K562 (cell line): ENCODE data around the gene CARM1. TPM values are rescaled to one million over a fixed set of nuclear protein-coding genes. Genes with fewer than 3 reads are reported as not detected.

Source experiments
- ATAC-seq: fragments of 200-7000 bp; cut with Tn5 transposase; 3 replicates; pipeline ENCODE4 v1.9.1; 2020; ENCODE audit warnings: moderate library complexity
- BruUV-seq: library from RNA; stranded (reverse); fragments of 400-500 nt; replicated peaks from 2 replicates; lab custom pipeline; 2021; lab: Mats Ljungman, UMichigan
- CTCF ChIA-PET: fragments of 300-600 bp; formaldehyde crosslinking; extraction: SDS; loops from one replicate; lab custom pipeline; 2021; ENCODE audit warnings: low intra/inter-chr PET ratio; lab: Yijun Ruan, JAX
- POLR2A ChIA-PET: fragments of 300-600, 350-650 bp; sonication (Branson Sonifier 250); formaldehyde crosslinking; extraction: SDS; loops from one replicate; lab custom pipeline; 2021; ENCODE audit warnings: antibody characterized with exemption, inconsistent platforms; lab: Yijun Ruan, JAX
- DNase-seq, 4 experiments: peaks; one replicate each; pipeline versions ENCODE4 v3.0.0 to v3.0.0-alpha.2; 2011 to 2018; ENCODE audit warnings: low spot score in 3 of 4, mixed read lengths in 3 of 4; ENCODE audit errors: extremely low read depth in 1 of 4
- FAIRE-seq: peaks from 2 replicates; lab custom pipeline; 2011; peaks lifted over from hg19 to GRCh38; lab: Jason Lieb, UNC
- H2AFZ ChIP-seq: 2 replicates; pipeline ENCODE4 v1.6.0; 2011; ENCODE audit warnings: low read depth, low read length, control low read depth, inconsistent platforms
- H3K27ac ChIP-seq: fragments of 200-600 bp; 3 replicates; pipeline ENCODE4 v1.8.0; 2011; ENCODE audit warnings: low read depth, mild to moderate bottlenecking, control low read depth, inconsistent platforms, low read length, moderate library complexity, mixed read lengths; ENCODE audit errors: extremely low read depth
- H3K27me3 ChIP-seq, 2 experiments: fragments of 300-600 bp in 1 of 2; 2 replicates in 1 of 2; 3 replicates in 1 of 2; pipeline versions ENCODE4 v1.6.0 to v1.8.0; 2011; ENCODE audit warnings: inconsistent platforms in 2 of 2, low read length in 2 of 2, mild to moderate bottlenecking in 1 of 2, mixed read lengths in 1 of 2, moderate library complexity in 1 of 2; ENCODE audit not compliant: control insufficient read depth in 2 of 2, insufficient read depth in 2 of 2
- H3K36me3 ChIP-seq: fragments of 300-600 bp; 3 replicates; pipeline ENCODE4 v1.8.0; 2011; ENCODE audit warnings: mild to moderate bottlenecking, low read length, inconsistent platforms; ENCODE audit not compliant: control insufficient read depth, insufficient read depth
- H3K4me1 ChIP-seq, 2 experiments: fragments of 200-600 bp in 1 of 2; replicated peaks in 1 of 2; 2 replicates in 1 of 2; 3 replicates in 1 of 2; pipeline versions ENCODE4 v1.5.1 to v1.8.0; 2011; ENCODE audit warnings: inconsistent platforms in 2 of 2, low read length in 2 of 2, mild to moderate bottlenecking in 1 of 2, mixed read lengths in 1 of 2, moderate library complexity in 1 of 2; ENCODE audit not compliant: control insufficient read depth in 2 of 2, insufficient read depth in 2 of 2
- H3K4me2 ChIP-seq: 2 replicates; pipeline ENCODE4 v1.6.1; 2011; ENCODE audit warnings: low read length, control low read depth, inconsistent platforms, mixed read lengths; ENCODE audit not compliant: insufficient read depth
- H3K4me3 ChIP-seq: fragments of 200-600 bp; sonication (generic), shearing (Covaris generic); 2 replicates; pipeline ENCODE4 v1.5.1; 2016; ENCODE audit warnings: control low read depth, inconsistent platforms
- H3K79me2 ChIP-seq: fragments of 200-600 bp; 3 replicates; pipeline ENCODE4 v1.8.0; 2011; ENCODE audit warnings: low read length, inconsistent platforms; ENCODE audit not compliant: control insufficient read depth, insufficient read depth
- H3K9ac ChIP-seq, 2 experiments: 2 replicates each; pipeline versions ENCODE4 v1.6.0 to v1.6.1; 2011; ENCODE audit warnings: low read depth in 2 of 2, low read length in 2 of 2, control low read depth in 1 of 2, inconsistent platforms in 1 of 2, mild to moderate bottlenecking in 1 of 2, mixed read lengths in 1 of 2; ENCODE audit not compliant: insufficient read depth in 1 of 2
- H3K9me1 ChIP-seq: one replicate; pipeline ENCODE4 v1.6.0; 2011; ENCODE audit warnings: inconsistent platforms, mild to moderate bottlenecking, low read length, moderate library complexity; ENCODE audit not compliant: control insufficient read depth, insufficient read depth
- H3K9me3 ChIP-seq: replicated peaks from 2 replicates; pipeline ENCODE4 v1.5.1; 2011; ENCODE audit warnings: low read depth, low read length, inconsistent platforms; ENCODE audit not compliant: control insufficient read depth, insufficient read depth
- H4K20me1 ChIP-seq: replicated peaks from 2 replicates; pipeline ENCODE4 v1.6.1; 2011; ENCODE audit warnings: low read length, inconsistent platforms, mixed read lengths; ENCODE audit not compliant: control insufficient read depth, insufficient read depth
- CBX3 ChIP-seq, 2 experiments: IDR thresholded peaks; 1 replicate in 1 of 2; 2 replicates in 1 of 2; pipeline ENCODE4 v1.6.1; 2012; ENCODE audit warnings: inconsistent platforms in 2 of 2, low read length in 2 of 2, borderline replicate concordance in 1 of 2, control low read depth in 1 of 2
- E4F1 ChIP-seq: fragments of 250-450 bp; sonication (Bioruptor Pico); IDR thresholded peaks from 2 replicates; pipeline ENCODE4 v1.5.0; 2021; ENCODE audit warnings: mild to moderate bottlenecking, borderline replicate concordance
- POLR2AphosphoS2 ChIP-seq: IDR thresholded peaks from 2 replicates; pipeline ENCODE4 v1.6.1; 2012; ENCODE audit warnings: low read length, improper control_type of control experiment
- RBM39 ChIP-seq: fragments of 200-400 bp; formaldehyde crosslinking; optimal IDR thresholded peaks from 2 replicates; pipeline ENCODE3; 2018; ENCODE audit warnings: low read depth, low read length
- ZNF384 ChIP-seq: IDR thresholded peaks from 2 replicates; pipeline ENCODE4 v1.6.1; 2012; ENCODE audit warnings: low read depth, low read length, improper control_type of control experiment
- ZNF436 ChIP-seq: fragments of 250-450, 450-650 bp; sonication (Bioruptor Pico); formaldehyde crosslinking; IDR thresholded peaks from 2 replicates; pipeline ENCODE4 v1.7.0; 2020; ENCODE audit warnings: mild to moderate bottlenecking
- WGBS: fragments of 100-300 bp; shearing (Covaris generic); methylation state at CpG from one replicate; pipeline ENCODE4 v1.1.6; 2016; ENCODE audit warnings: low coverage, mixed read lengths; ENCODE audit not compliant: insufficient coverage; ENCODE audit errors: missing lambda C conversion rate; 5-methylcytosine and 5-hydroxymethylcytosine counted together
- in situ Hi-C: fragments of 300-500 bp; cut with MboI; formaldehyde crosslinking; loops from 4 replicates; pipeline ENCODE4 v1.15.0; 2018; ENCODE audit warnings: inconsistent platforms, mixed read lengths
- intact Hi-C: fragments of 100-400 bp; cut with micrococcal nuclease; formaldehyde crosslinking; loops from 2 replicates; pipeline ENCODE4 v1.14.2; 2022
- polyA plus RNA-seq, 8 experiments: library from polyadenylated mRNA; depleted of rRNA in 4 of 8; stranded (reverse) in 5 of 8; unstranded in 3 of 8; fragments of >200 nt; fragmentation: Nextera tagmentation in 2 of 8; fragmentation: Illumina TruSeq in 1 of 8; extraction: Ambion mirVana in 2 of 8; extraction: Trizol in 1 of 8; gene quantifications; 2 replicates each; pipeline versions ENCODE4 v1.2.1 to v1.2.3, GENCODE V29; 2011 to 2014; ENCODE audit warnings: inconsistent platforms in 1 of 8, missing spikeins in 1 of 8
- total RNA-seq, 7 experiments: library from RNA; depleted of rRNA in 6 of 7; stranded (reverse); fragments of >200 nt in 6 of 7; fragmentation: Illumina TruSeq in 2 of 7; extraction: Trizol in 2 of 7; gene quantifications; 2 replicates each; pipeline versions ENCODE4 v1.2.1 to v1.2.3, GENCODE V29; 2011 to 2021; ENCODE audit warnings: low replicate concordance in 1 of 7
- TF ChIP-seq, protein P1 (sequence below): fragments of 450-650 bp; formaldehyde crosslinking; IDR thresholded peaks from 2 replicates; pipeline ENCODE4 v1.4.0; 2022; ENCODE audit warnings: missing genetic modification characterization
- TF ChIP-seq, protein P2 (sequence below), 2 experiments: fragments of 450-650 bp; IDR thresholded peaks; 2 replicates each; pipeline ENCODE4 v1.6.1; 2018; ENCODE audit warnings: mild to moderate bottlenecking in 2 of 2, low read depth in 1 of 2; ENCODE audit not compliant: partially characterized antibody in 2 of 2
- TF ChIP-seq, protein P3 (sequence below): IDR thresholded peaks from 3 replicates; pipeline ENCODE4 v1.6.1; 2011; ENCODE audit warnings: borderline replicate concordance, mild to moderate bottlenecking; ENCODE audit not compliant: insufficient read length, insufficient read depth

Gene CARM1
- total and polyA plus RNA-seq, 9 of the 15 experiments (the other 6 are each of a cell fraction or from before 2014, with no cell fraction given) = 0.36 to 86.0 (median 29.7) TPM

GRCh38 chr19:10960314-10961072 lies 89.1 kb downstream of the CARM1 start, which contains the start of gene SMARCA4:
SMARCA4 (plus strand) TSS chr19:10961030; CDS start chr19:10984152, 23,122 bp downstream.
- H3K27ac ChIP-seq = peak within 1 kb of the TSS; percentile 94
- H3K27me3 ChIP-seq = no peaks in the 10 kb centered on the region
- ChIA-PET CTCF (no interaction called here), POLR2A (interaction anchor here (0.6 to 1.5 kb wide), 5 partner anchors 10 to 231 kb away, joined by 3 to 5 read pairs (median 3); no protein-coding TSS in a partner anchor)
- H3K4me1 ChIP-seq = peaks cover 15 to 23% of the 10 kb centered on the region in 2 experiments; a peak in 4 of 5 replicates
- H2AFZ ChIP-seq = peak within 1 kb of the TSS; percentile 93
- no peaks in the 10 kb centered on the region for H3K9me3 ChIP-seq
- peak within 1 kb of the TSS; percentile 90 for H3K4me2 ChIP-seq
- H3K9ac ChIP-seq = peak within 1 kb of the TSS; percentile 96 to 100
- TSS peak; percentile 97 for BruUV-seq
- peaks cover 57% of the 10 kb centered on the region for H3K79me2 ChIP-seq
- in situ Hi-C loops (no loop called here), intact Hi-C loops (no loop called here)
- peaks cover 15% of the 10 kb centered on the region; the same call in 2 of the 3 replicates for H3K36me3 ChIP-seq
- 0% methylated on average over 61 of the region's 100 CpGs for WGBS
- peaks cover 8% of the 10 kb centered on the region for H4K20me1 ChIP-seq
- FAIRE-seq (peak; percentile 94), DNase-seq (peak; percentile 98 to 99 (median 99)), ATAC-seq (peak; percentile 90)
- peak within 1 kb of the TSS; percentile 99 for H3K4me3 ChIP-seq
- H3K9me1 ChIP-seq = peaks cover 4% of the 10 kb centered on the region
- TF ChIP-seq, protein P1, sequence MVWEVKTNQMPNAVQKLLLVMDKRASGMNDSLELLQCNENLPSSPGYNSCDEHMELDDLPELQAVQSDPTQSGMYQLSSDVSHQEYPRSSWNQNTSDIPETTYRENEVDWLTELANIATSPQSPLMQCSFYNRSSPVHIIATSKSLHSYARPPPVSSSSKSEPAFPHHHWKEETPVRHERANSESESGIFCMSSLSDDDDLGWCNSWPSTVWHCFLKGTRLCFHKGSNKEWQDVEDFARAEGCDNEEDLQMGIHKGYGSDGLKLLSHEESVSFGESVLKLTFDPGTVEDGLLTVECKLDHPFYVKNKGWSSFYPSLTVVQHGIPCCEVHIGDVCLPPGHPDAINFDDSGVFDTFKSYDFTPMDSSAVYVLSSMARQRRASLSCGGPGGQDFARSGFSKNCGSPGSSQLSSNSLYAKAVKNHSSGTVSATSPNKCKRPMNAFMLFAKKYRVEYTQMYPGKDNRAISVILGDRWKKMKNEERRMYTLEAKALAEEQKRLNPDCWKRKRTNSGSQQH (CRISPR knock-in tag) = no peak
- TF ChIP-seq, protein P2, sequence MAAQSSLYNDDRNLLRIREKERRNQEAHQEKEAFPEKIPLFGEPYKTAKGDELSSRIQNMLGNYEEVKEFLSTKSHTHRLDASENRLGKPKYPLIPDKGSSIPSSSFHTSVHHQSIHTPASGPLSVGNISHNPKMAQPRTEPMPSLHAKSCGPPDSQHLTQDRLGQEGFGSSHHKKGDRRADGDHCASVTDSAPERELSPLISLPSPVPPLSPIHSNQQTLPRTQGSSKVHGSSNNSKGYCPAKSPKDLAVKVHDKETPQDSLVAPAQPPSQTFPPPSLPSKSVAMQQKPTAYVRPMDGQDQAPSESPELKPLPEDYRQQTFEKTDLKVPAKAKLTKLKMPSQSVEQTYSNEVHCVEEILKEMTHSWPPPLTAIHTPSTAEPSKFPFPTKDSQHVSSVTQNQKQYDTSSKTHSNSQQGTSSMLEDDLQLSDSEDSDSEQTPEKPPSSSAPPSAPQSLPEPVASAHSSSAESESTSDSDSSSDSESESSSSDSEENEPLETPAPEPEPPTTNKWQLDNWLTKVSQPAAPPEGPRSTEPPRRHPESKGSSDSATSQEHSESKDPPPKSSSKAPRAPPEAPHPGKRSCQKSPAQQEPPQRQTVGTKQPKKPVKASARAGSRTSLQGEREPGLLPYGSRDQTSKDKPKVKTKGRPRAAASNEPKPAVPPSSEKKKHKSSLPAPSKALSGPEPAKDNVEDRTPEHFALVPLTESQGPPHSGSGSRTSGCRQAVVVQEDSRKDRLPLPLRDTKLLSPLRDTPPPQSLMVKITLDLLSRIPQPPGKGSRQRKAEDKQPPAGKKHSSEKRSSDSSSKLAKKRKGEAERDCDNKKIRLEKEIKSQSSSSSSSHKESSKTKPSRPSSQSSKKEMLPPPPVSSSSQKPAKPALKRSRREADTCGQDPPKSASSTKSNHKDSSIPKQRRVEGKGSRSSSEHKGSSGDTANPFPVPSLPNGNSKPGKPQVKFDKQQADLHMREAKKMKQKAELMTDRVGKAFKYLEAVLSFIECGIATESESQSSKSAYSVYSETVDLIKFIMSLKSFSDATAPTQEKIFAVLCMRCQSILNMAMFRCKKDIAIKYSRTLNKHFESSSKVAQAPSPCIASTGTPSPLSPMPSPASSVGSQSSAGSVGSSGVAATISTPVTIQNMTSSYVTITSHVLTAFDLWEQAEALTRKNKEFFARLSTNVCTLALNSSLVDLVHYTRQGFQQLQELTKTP (IDR thresholded peaks at IDR 0.05; ENCODE audit: low read depth in 1 of 2, partially characterized antibody in 2 of 2) = no peak
- TF ChIP-seq E4F1 (no peak), ZNF384 (no peak), ZNF436 (CRISPR knock-in tag) (no peak), POLR2AphosphoS2 (no peak), RBM39 (no peak), CBX3 (IDR thresholded peaks at IDR 0.05; ENCODE audit: borderline replicate concordance in 1 of 2, low read length in 2 of 2) (no peak; a peak in 1 of 3 replicates)
- TF ChIP-seq, protein P3, sequence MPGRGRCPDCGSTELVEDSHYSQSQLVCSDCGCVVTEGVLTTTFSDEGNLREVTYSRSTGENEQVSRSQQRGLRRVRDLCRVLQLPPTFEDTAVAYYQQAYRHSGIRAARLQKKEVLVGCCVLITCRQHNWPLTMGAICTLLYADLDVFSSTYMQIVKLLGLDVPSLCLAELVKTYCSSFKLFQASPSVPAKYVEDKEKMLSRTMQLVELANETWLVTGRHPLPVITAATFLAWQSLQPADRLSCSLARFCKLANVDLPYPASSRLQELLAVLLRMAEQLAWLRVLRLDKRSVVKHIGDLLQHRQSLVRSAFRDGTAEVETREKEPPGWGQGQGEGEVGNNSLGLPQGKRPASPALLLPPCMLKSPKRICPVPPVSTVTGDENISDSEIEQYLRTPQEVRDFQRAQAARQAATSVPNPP = no peak
